IMR-90 (cell line): Measurements from ENCODE around the gene PLXND1. TPM values are rescaled to one million over a fixed set of nuclear protein-coding genes. Genes with fewer than 3 reads are reported as not detected.

Source experiments
- ATAC-seq: fragments of 200-7000 bp; cut with Tn5 transposase; 2 replicates; pipeline ENCODE4 v1.9.1; 2020; ENCODE audit warnings: low read depth, mild to moderate bottlenecking, moderate library complexity
- BruUV-seq: library from RNA; stranded (reverse); fragments of 400-500 nt; replicated peaks from 2 replicates; lab custom pipeline; 2021; lab: Mats Ljungman, UMichigan
- CTCF ChIA-PET: fragments of 300-600 bp; formaldehyde crosslinking; extraction: SDS; loops from one replicate; lab custom pipeline; 2021; ENCODE audit warnings: antibody characterized with exemption; lab: Yijun Ruan, JAX
- POLR2A ChIA-PET: fragments of 300-600 bp; sonication (Branson Sonifier 250); formaldehyde crosslinking; loops from one replicate; lab custom pipeline; 2022; ENCODE audit warnings: antibody characterized with exemption; ENCODE audit not compliant: unreplicated experiment; lab: Charles Lee
- DNase-seq: peaks from one replicate; pipeline ENCODE4 v3.0.0; 2013
- H2AFZ ChIP-seq: replicated peaks from 2 replicates; pipeline ENCODE3; 2013; ENCODE audit warnings: low read length, mild to moderate bottlenecking; ENCODE audit not compliant: poor library complexity
- H2AK5ac ChIP-seq: 2 replicates; pipeline ENCODE4 v1.6.1; 2013; ENCODE audit warnings: low read depth, low read length, inconsistent platforms
- H2AK9ac ChIP-seq: replicated peaks from 2 replicates; pipeline ENCODE3; 2013; ENCODE audit warnings: mild to moderate bottlenecking, low read depth, low read length, moderate library complexity; ENCODE audit not compliant: poor library complexity
- H2BK120ac ChIP-seq: 2 replicates; pipeline ENCODE4 v1.6.1; 2013; ENCODE audit warnings: low read depth, low read length, inconsistent platforms
- H2BK15ac ChIP-seq: 3 replicates; pipeline ENCODE4 v1.6.1; 2013; ENCODE audit warnings: low read depth, low read length, inconsistent platforms
- H2BK20ac ChIP-seq: 2 replicates; pipeline ENCODE4 v1.6.1; 2013; ENCODE audit warnings: low read depth, mild to moderate bottlenecking, inconsistent platforms, low read length, moderate library complexity
- H2BK5ac ChIP-seq: 2 replicates; pipeline ENCODE4 v1.6.1; 2013; ENCODE audit warnings: mild to moderate bottlenecking, low read depth, low read length, inconsistent platforms; ENCODE audit not compliant: poor library complexity, severe bottlenecking
- H3K14ac ChIP-seq: replicated peaks from 2 replicates; pipeline ENCODE4 v1.6.1; 2013; ENCODE audit warnings: low read depth, low read length, inconsistent platforms
- H3K18ac ChIP-seq: 2 replicates; pipeline ENCODE4 v1.6.1; 2013; ENCODE audit warnings: low read depth, low read length, control low read depth
- H3K23ac ChIP-seq: 2 replicates; pipeline ENCODE4 v1.6.1; 2013; ENCODE audit warnings: low read depth, low read length, inconsistent platforms
- H3K27ac ChIP-seq: 2 replicates; pipeline ENCODE4 v1.5.1; 2013; ENCODE audit warnings: mild to moderate bottlenecking, control low read depth, low read length; ENCODE audit not compliant: insufficient read depth
- H3K27me3 ChIP-seq: 2 replicates; pipeline ENCODE4 v1.6.1; 2013; ENCODE audit warnings: low read length; ENCODE audit not compliant: control insufficient read depth, insufficient read depth
- H3K36me3 ChIP-seq: 2 replicates; pipeline ENCODE4 v1.6.1; 2013; ENCODE audit warnings: low read length, mixed read lengths; ENCODE audit not compliant: control insufficient read depth, insufficient read depth
- H3K4ac ChIP-seq: 2 replicates; pipeline ENCODE4 v1.6.1; 2013; ENCODE audit warnings: low read depth, low read length, inconsistent platforms
- H3K4me1 ChIP-seq: 2 replicates; pipeline ENCODE4 v1.6.1; 2013; ENCODE audit warnings: low read length, mixed read lengths; ENCODE audit not compliant: control insufficient read depth, insufficient read depth
- H3K4me2 ChIP-seq: 2 replicates; pipeline ENCODE4 v1.6.1; 2013; ENCODE audit warnings: low read depth, mild to moderate bottlenecking, control low read depth, low read length, moderate library complexity
- H3K4me3 ChIP-seq: 2 replicates; pipeline ENCODE4 v1.5.1; 2013; ENCODE audit warnings: low read depth, mild to moderate bottlenecking, control low read depth, low read length, moderate library complexity; ENCODE audit not compliant: insufficient read depth
- H3K56ac ChIP-seq: 2 replicates; pipeline ENCODE4 v1.6.1; 2013; ENCODE audit warnings: low read length, inconsistent platforms; ENCODE audit not compliant: insufficient read depth; ENCODE audit errors: extremely low read depth
- H3K79me1 ChIP-seq, 2 experiments: 2 replicates each; pipeline ENCODE4 v1.6.1; 2013; ENCODE audit warnings: low read length in 2 of 2, inconsistent platforms in 1 of 2, low read depth in 1 of 2
- H3K9ac ChIP-seq: 2 replicates; pipeline ENCODE4 v1.6.1; 2013; ENCODE audit warnings: low read depth, low read length, control low read depth
- H3K9me1 ChIP-seq: 2 replicates; pipeline ENCODE4 v1.6.1; 2013; ENCODE audit warnings: low read length, inconsistent platforms; ENCODE audit not compliant: insufficient read depth
- H3K9me3 ChIP-seq: 2 replicates; pipeline ENCODE4 v1.6.1; 2013; ENCODE audit warnings: low read length; ENCODE audit not compliant: control insufficient read depth, insufficient read depth
- H4K20me1 ChIP-seq: 2 replicates; pipeline ENCODE4 v1.6.1; 2013; ENCODE audit warnings: low read length, inconsistent platforms; ENCODE audit not compliant: insufficient read depth
- H4K5ac ChIP-seq: 2 replicates; pipeline ENCODE4 v1.6.1; 2013; ENCODE audit warnings: mild to moderate bottlenecking, low read depth, low read length, control low read depth
- H4K8ac ChIP-seq, 2 experiments: 2 replicates each; pipeline ENCODE4 v1.6.1; 2013; ENCODE audit warnings: low read depth in 2 of 2, low read length in 2 of 2, control low read depth in 1 of 2, inconsistent platforms in 1 of 2
- H4K91ac ChIP-seq: 2 replicates; pipeline ENCODE4 v1.6.1; 2013; ENCODE audit warnings: low read depth, low read length, inconsistent platforms; ENCODE audit not compliant: insufficient read depth
- BHLHE40 ChIP-seq: fragments of 150-350 bp; IDR thresholded peaks from 2 replicates; pipeline ENCODE4 v1.6.1; 2016; ENCODE audit warnings: mild to moderate bottlenecking, low read depth, low read length
- CHD1 ChIP-seq: IDR thresholded peaks from 2 replicates; pipeline ENCODE4 v1.6.1; 2012; ENCODE audit warnings: low read depth, low read length, improper control_type of control experiment
- FOS ChIP-seq: fragments of 150-350 bp; IDR thresholded peaks from 2 replicates; pipeline ENCODE4 v1.6.1; 2016; ENCODE audit warnings: low read depth, low read length
- MAFK ChIP-seq: IDR thresholded peaks from 2 replicates; pipeline ENCODE4 v1.6.1; 2012; ENCODE audit warnings: low read depth, low read length, improper control_type of control experiment
- MAZ ChIP-seq: IDR thresholded peaks from 2 replicates; pipeline ENCODE4 v1.6.1; 2012; ENCODE audit warnings: low read depth, mild to moderate bottlenecking, low read length, improper control_type of control experiment, moderate library complexity, borderline replicate concordance
- MXI1 ChIP-seq: IDR thresholded peaks from 2 replicates; pipeline ENCODE4 v1.6.1; 2012; ENCODE audit warnings: low read depth, mild to moderate bottlenecking, low read length, moderate library complexity, borderline replicate concordance
- NFE2L2 ChIP-seq: fragments of 150-350 bp; IDR thresholded peaks from 2 replicates; pipeline ENCODE4 v1.6.1; 2016; ENCODE audit warnings: low read depth, mild to moderate bottlenecking, low read length
- POLR2A ChIP-seq: IDR thresholded peaks from 2 replicates; pipeline ENCODE4 v1.6.1; 2012; ENCODE audit warnings: mild to moderate bottlenecking, low read depth, low read length
- RAD21 ChIP-seq: IDR thresholded peaks from 2 replicates; pipeline ENCODE4 v1.6.1; 2012; ENCODE audit warnings: low read length, improper control_type of control experiment
- RCOR1 ChIP-seq: IDR thresholded peaks from 2 replicates; pipeline ENCODE4 v1.6.1; 2012; ENCODE audit warnings: mild to moderate bottlenecking, low read length, improper control_type of control experiment; ENCODE audit not compliant: insufficient replicate concordance
- SMC3 ChIP-seq: fragments of 150-350 bp; IDR thresholded peaks from 2 replicates; pipeline ENCODE4 v1.6.1; 2016; ENCODE audit warnings: low read depth, mild to moderate bottlenecking, antibody characterized with exemption, low read length, moderate library complexity
- USF2 ChIP-seq: fragments of 150-350 bp; IDR thresholded peaks from 2 replicates; pipeline ENCODE4 v1.6.1; 2017; ENCODE audit warnings: mild to moderate bottlenecking, antibody characterized with exemption, low read length, low read depth
- WGBS, 2 experiments: methylation state at CpG; one replicate each; pipeline versions ENCODE4 v1.1.5 to v1.1.7; 2013; ENCODE audit warnings: missing lambda C conversion rate in 2 of 2; ENCODE audit not compliant: insufficient read length in 1 of 2; ENCODE audit errors: extremely low coverage in 2 of 2; 5-methylcytosine and 5-hydroxymethylcytosine counted together
- dilution Hi-C: fragments of 300-500 bp; cut with HindIII; formaldehyde crosslinking; loops from one replicate; pipeline ENCODE4 v1.14.3; 2018; ENCODE audit warnings: low sequenced_read_pairs; ENCODE audit not compliant: unreplicated experiment
- in situ Hi-C: fragments of 300-500 bp; cut with MboI; formaldehyde crosslinking; loops from 3 replicates; pipeline ENCODE4 v1.14.3; 2019; ENCODE audit warnings: low sequenced_read_pairs, inconsistent platforms, mixed read lengths
- intact Hi-C: fragments of 100-400 bp; cut with micrococcal nuclease; formaldehyde crosslinking; loops from 2 replicates; pipeline ENCODE4 v1.10.0; 2022
- polyA plus RNA-seq, 3 experiments: library from polyadenylated mRNA; depleted of rRNA; stranded (reverse); fragments of >200 nt; gene quantifications; 2 replicates each; pipeline ENCODE4 v1.2.3, GENCODE V29; 2012; ENCODE audit warnings: low replicate concordance in 1 of 3
- total RNA-seq: library from RNA; depleted of rRNA; stranded (reverse); fragments of >200 nt; gene quantifications from 2 replicates; pipeline ENCODE4 v1.2.3, GENCODE V29; 2012

PLXND1 gene
- total and polyA plus RNA-seq, 2 of the 4 experiments (the other 2 are of a cell fraction) = 19.2 to 67.1 TPM

GRCh38 chr3:129585949-129586657 is 20.4 kb downstream of the PLXND1 start:
- Histone ChIP-seq H2BK5ac (no peak overlapping the region), H3K9me1 (0 out of 2 replicates have a peak, but pooled peaks cover 2% of the 10 kb centered on the region), H3K27ac (no peak overlapping the region), H3K14ac (no peak overlapping the region), H3K9ac (no peak overlapping the region), H3K18ac (no peak overlapping the region), H3K56ac (no peak overlapping the region), H2AK9ac (no peak overlapping the region), H3K4ac (no peak overlapping the region), H3K79me1 (peaks cover 9 to 57% of the 10 kb centered on the region in 2 experiments), H3K27me3 (no peaks in the 10 kb centered on the region), H2BK120ac (no peak overlapping the region), H3K4me2 (no peak overlapping the region), H3K36me3 (peaks cover 25% of the 10 kb centered on the region), H4K5ac (no peak overlapping the region), H4K8ac (no peak overlapping the region), H2BK15ac (no peak overlapping the region), H2AK5ac (peak overlapping the region; percentile 14; the same call in 1 of the 2 replicates), H3K4me3 (no peak overlapping the region), H3K23ac (no peak overlapping the region), H3K9me3 (no peaks in the 10 kb centered on the region), H3K4me1 (peaks cover 6% of the 10 kb centered on the region; the same call in 1 of the 2 replicates), H4K91ac (no peak overlapping the region), H2AFZ (no peak overlapping the region), H4K20me1 (peaks cover 4% of the 10 kb centered on the region), H2BK20ac (no peak overlapping the region)
- BruUV-seq = no TSS peak
- no peak for DNase-seq
- in situ Hi-C loops (no loop called here), dilution Hi-C loops (no loop called here), intact Hi-C loops (no loop called here)
- TF ChIP-seq BHLHE40 (no peak), MAZ (no peak), NFE2L2 (no peak), SMC3 (no peak), RAD21 (no peak), RCOR1 (no peak), CHD1 (no peak), FOS (no peak), USF2 (no peak), MAFK (no peak), MXI1 (no peak), POLR2A (no peak)
- ChIA-PET CTCF (no interaction called here), POLR2A (no interaction called here)
- no peak for ATAC-seq
- WGBS, 2 experiments = 96% methylated on average over 15 of the region's 27 CpGs; no CpG with 5 or more reads in 1 of the 2 experiments
